ENCODE data around the gene VASH2. TPM values are rescaled to one million over a fixed set of nuclear protein-coding genes. Genes with fewer than 3 reads are reported as not detected.
A peak's percentile ranks its signal among the peaks of the same experiment; 100 is the strongest.
"Not testable (repeated sequence)": the region's sequence is repeated elsewhere in the genome, so short reads cannot be mapped to it uniquely, and the experiment has no call there.

VASH2 gene
- total and polyA plus RNA-seq, 2 of the 8 experiments (the other 6 are each of a cell fraction or from before 2014, with no cell fraction given), result 44.0 to 187 TPM

- H3K4me2 ChIP-seq (ENCODE audit: insufficient read depth in 1 of 2, low read depth in 2 of 2, low read length in 2 of 2), result peak overlapping the region in 1 of 2 experiments; percentile 44; a peak in 1 of 4 replicates
- H3K4ac ChIP-seq (replicated peaks; ENCODE audit: insufficient read length, low read depth, low read length); H2BK15ac ChIP-seq (ENCODE audit: low read length); H3K9me3 ChIP-seq (ENCODE audit: insufficient read depth in 2 of 2, low read depth in 1 of 2, low read length in 1 of 2); H3K14ac ChIP-seq (ENCODE audit: insufficient read length); H3K27ac ChIP-seq (ENCODE audit: low read depth, low read length); H4K5ac ChIP-seq (ENCODE audit: insufficient read length, low read depth, low read length); H3K27me3 ChIP-seq (replicated peaks in 1 of 4; ENCODE audit: control insufficient read depth in 3 of 4, extremely low read depth in 1 of 4, insufficient read depth in 3 of 4, low read length in 3 of 4); H2BK12ac ChIP-seq (ENCODE audit: low read depth, low read length); H4K91ac ChIP-seq (replicated peaks; ENCODE audit: insufficient read length, low read length); H2BK20ac ChIP-seq (ENCODE audit: low read length); H3K23me2 ChIP-seq (ENCODE audit: low read depth, low read length); H3K23ac ChIP-seq (ENCODE audit: insufficient read length); H3K79me2 ChIP-seq (ENCODE audit: control insufficient read depth in 1 of 2, insufficient read depth in 2 of 2, low read length in 2 of 2); H4K8ac ChIP-seq (ENCODE audit: extremely low read depth, insufficient read depth, low read length); H3K36me3 ChIP-seq (ENCODE audit: control insufficient read depth in 2 of 4, insufficient read depth in 4 of 4, low read length in 3 of 4); FAIRE-seq; H2AK5ac ChIP-seq (ENCODE audit: low read depth, low read length); H3K9ac ChIP-seq (replicated peaks in 1 of 4; ENCODE audit: extremely low read depth in 1 of 4, low read depth in 3 of 4, low read length in 3 of 4); H4K20me1 ChIP-seq (replicated peaks in 1 of 2; ENCODE audit: control insufficient read depth in 1 of 2, insufficient read depth in 2 of 2, low read length in 2 of 2); H3K79me1 ChIP-seq (ENCODE audit: low read depth, low read length); H2AFZ ChIP-seq (ENCODE audit: low read length); H2BK5ac ChIP-seq (ENCODE audit: low read depth, low read length); H2BK120ac ChIP-seq (replicated peaks; ENCODE audit: low read depth, low read length); H3K18ac ChIP-seq (ENCODE audit: extremely low read depth, low read length); H3K56ac ChIP-seq (replicated peaks; ENCODE audit: insufficient read length, low read depth, low read length): not testable (repeated sequence)
- WGBS, 2 experiments (ENCODE audit: extremely low coverage in 1 of 2, insufficient coverage in 1 of 2, insufficient read length in 1 of 2, insufficient replicate concordance in 2 of 2, low coverage in 1 of 2, low lambda C conversion rate in 2 of 2, missing lambda C conversion rate in 1 of 2), result 3% methylated on average over 3 of the region's 5 CpGs; no CpG with 5 or more reads in 1 of the 2 experiments
- H3K4me1 ChIP-seq (replicated peaks in 1 of 4; ENCODE audit: control insufficient read depth in 3 of 4, insufficient read depth in 4 of 4, low read length in 3 of 4), result peaks cover 10 to 31% (median 20%) of the 10 kb centered on the region in 4 experiments
- peak; percentile 63 for TF ChIP-seq TAF1 (IDR thresholded peaks at IDR 0.05; ENCODE audit: low read depth, low read length)
- TF ChIP-seq POLR2AphosphoS5 (IDR thresholded peaks at IDR 0.05; ENCODE audit: low read depth, low read length), result peak; percentile 52; the same call in 1 of the 2 replicates
- peak in 1 of 2 experiments; percentile 29; a peak in 1 of 3 replicates for TF ChIP-seq POLR2A (IDR thresholded peaks at IDR 0.05; ENCODE audit: control extremely low read depth in 1 of 2, low read depth in 2 of 2, low read length in 2 of 2)
- CTCF ChIA-PET (ENCODE audit: partially characterized antibody), result interaction anchor here (0.8 kb wide), 2 partner anchors 40 to 132 kb away, joined by 3 read pairs; no protein-coding TSS in a partner anchor
- peak in 1 of 2 experiments; percentile 45 for DNase-seq (ENCODE audit: low read depth in 1 of 2, low spot score in 2 of 2)
- H3K4me3 ChIP-seq (ENCODE audit: extremely low read depth in 1 of 4, insufficient read depth in 2 of 4, low read depth in 3 of 4, low read length in 4 of 4), result peak overlapping the region in 3 of 4 experiments; percentile 33 to 56 (median 40); a peak in 5 of 8 replicates
- POLR2A ChIA-PET (ENCODE audit: partially characterized antibody), result interaction anchor here (0.9 to 5.5 kb wide), 19 partner anchors 10 to 306 kb away, joined by 3 to 94 read pairs (median 7); partner anchors contain the start of genes ATF3, FLVCR1 and VASH2
Measured at GRCh38 chr1:212914110-212914509, 36.2 kb upstream of the VASH2 start.
